ENCODE data around the gene RHBDL3.
"Not testable (repeated sequence)": the region's sequence is repeated elsewhere in the genome, so short reads cannot be mapped to it uniquely, and the experiment has no call there.

RHBDL3 gene

DNA sequence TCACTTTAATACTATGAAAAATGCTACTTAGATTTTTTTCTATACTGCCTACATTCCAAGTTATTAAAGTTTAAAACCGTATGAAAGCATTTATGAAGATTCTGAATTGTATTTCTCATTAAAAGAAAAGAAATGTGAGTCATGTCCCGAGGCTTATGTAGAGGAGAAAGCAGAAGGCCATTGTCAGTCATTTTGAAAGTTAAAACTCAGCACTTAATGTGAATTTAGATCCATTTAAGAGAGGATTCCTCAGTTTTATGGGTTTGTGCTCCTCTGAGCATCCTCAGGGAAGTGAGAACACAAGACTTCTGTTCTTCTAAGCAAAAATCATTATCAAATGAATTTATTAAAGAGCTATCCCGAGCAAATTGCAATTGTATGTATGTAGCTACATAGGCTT, 64.5 kb downstream of the RHBDL3 start:
- no peak for DNase-seq

DNA sequence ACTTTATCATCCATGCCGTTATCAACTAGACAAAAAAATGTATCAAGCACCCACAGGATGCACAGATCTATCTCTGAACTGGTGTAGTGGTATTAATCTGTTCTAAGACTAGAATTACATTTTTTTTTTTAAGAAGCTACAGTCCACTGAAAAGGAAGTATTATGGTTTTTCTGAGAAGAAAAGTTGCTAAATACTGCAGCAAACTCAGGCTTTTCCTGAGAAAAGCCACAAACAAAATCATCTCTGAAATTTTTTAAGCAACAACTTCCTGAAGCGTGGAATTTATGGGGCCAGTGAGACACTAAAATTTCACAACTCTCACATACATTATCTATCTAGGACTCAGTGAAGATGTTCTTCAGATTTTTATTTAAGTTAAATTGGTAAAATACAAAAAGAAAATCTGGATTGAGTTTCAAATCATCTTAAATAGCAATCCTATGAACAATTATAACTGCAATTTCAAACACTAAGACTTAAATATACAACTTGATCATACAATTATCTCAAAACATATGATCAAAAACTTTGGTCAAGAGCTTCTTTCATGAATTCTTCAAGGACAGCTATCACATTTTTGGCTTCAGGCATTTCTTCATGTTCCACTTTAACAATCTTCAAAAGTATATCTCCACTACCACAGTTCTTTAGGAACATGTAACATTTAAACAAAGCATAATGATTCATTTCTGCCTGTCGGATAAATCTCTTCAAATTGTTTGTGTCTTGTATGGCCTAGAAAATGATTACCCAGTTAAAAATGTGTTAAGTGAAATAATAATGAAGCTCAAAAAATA, 65.8 kb downstream of the RHBDL3 start:
- no peak for DNase-seq

DNA sequence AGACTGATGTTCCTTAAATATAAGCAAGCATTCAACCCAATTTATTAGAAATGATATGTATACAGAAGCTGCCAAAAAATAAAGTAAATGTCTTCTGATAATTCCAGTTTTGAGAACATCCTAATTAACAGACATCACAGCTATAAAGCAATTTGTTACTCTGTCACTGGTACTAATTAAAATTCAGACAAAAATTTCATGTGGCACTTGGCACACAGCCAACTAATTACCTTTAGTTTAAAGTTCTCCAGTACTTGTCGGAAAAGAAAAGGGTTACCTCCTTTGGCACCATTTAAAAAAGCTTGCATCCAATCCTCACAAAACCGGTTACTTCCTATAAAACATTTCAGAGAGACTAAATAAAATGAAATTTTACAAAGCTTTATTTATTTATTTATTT, 67.6 kb downstream of the RHBDL3 start:
- no peak for DNase-seq

- no peak for DNase-seq
Measured at GRCh38 chr17:32335046-32335445, 69.4 kb downstream of the RHBDL3 start.

GRCh38 chr17:32335687-32336086, 70.1 kb downstream of the RHBDL3 start:
- peak; percentile 79 for DNase-seq

- peak; percentile 29 for DNase-seq
Measured at GRCh38 chr17:32341141-32341856, 75.7 kb downstream of the RHBDL3 start.

GRCh38 chr17:32341857-32342602, 76.4 kb downstream of the RHBDL3 start, which contains the start of gene C17orf75:
TSS of gene C17orf75 (minus strand) at chr17:32342173. CDS start at chr17:32342139, 34 bp downstream.
- DNase-seq = peak; percentile 80

DNA sequence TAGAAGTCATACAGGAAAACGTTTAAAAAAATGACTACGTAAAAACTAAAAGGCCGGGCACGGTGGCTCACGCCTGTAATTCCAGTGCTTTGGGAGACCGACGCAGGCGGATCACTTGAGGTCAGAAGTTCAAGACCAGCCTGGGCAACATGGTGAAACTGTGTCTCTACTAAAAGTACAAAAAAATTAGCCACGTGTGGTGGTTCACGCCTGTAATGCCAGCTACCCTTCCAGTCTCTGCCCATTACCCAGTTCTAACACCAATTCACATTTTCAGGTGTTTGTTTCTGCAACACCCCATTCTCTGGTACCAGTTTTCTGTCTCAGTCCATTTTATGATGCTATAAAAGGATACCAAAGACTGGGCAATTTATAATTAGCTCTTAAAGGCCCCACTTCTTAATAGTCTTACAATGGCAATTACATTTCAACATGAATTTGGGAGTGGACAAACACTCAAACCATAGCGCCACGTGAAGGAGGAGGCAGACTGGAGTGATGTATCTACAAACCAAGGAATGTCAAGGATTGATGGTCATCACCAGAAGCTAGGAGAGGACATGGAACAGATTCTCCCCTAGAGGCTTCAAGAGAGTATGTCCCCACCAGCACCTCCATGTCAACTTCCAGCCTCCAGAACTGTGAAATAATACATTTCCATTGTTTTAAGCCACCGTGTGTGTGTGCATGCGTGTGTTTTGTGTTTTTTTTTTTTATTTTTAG, 77.1 kb downstream of the RHBDL3 start:
- no peak for DNase-seq

- no peak for DNase-seq
Measured at GRCh38 chr17:32345951-32346600, 80.4 kb downstream of the RHBDL3 start.

- DNase-seq = no peak
Measured at GRCh38 chr17:32348483-32348800, 82.8 kb downstream of the RHBDL3 start.

DNA sequence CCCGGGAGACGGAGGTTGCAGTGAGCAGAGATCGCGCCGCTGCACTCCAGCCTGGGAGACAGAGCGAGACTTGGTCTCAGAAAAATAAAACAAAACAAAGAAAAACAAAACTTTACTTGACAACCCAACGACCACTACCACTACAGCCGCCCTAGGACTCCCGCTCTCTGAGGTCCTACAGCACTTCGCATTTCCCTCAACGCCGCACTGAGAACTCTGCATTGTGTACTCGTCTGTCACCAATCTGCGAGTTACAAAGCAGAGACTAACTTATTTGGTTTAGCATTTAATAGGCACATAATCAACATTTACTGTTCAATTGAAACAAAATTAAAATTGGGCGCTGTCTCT, 83.8 kb downstream of the RHBDL3 start:
- DNase-seq = no peak

DNA sequence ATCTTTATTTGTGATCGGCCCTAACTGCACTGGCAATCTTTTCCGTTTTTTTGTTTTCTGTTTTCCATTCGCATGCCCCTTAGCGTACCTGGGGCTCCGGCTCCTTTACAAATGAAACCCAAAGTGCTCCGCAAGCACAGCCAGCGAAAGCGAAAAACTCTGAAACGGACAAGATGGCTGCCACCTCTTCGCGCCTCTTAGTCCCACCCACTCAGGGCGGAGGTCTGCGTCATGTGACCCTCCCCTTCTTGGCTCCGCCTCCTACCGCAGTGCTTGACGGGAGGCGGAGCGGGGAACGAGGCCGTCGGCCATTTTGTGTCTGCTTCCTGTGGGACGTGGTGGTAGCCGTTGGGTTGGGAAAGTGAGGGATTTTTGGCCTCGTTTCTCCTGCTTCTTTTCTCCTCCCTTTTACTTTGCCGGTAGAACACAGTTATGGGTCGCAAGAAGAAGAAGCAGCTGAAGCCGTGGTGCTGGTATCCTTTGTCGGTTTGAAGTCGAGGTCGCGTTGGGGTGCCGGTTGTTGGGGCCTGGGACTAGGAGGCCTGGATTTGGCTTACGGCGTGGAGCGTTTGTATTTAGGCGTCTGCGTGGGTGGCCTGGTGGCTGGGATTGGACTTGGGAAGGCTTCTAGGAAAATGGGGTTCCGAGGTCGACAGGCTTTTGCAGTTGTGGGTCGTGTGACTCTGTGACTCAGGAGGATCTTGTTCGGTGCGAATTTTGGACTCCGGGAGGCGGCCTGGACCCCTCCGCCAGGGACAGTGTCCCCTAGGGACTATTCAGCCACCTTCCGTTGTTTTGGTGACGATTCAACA, 84.4 kb downstream of the RHBDL3 start, which contains the start of gene ZNF207:
Gene ZNF207, plus strand, starts transcription at position 304 of the 812 bp plus-strand sequence. Its CDS starts 129 bp downstream, at position 433.
- peak; percentile 97 for DNase-seq

- DNase-seq = peak; percentile 67
Measured at GRCh38 chr17:32350666-32351418, 85.2 kb downstream of the RHBDL3 start.

DNA sequence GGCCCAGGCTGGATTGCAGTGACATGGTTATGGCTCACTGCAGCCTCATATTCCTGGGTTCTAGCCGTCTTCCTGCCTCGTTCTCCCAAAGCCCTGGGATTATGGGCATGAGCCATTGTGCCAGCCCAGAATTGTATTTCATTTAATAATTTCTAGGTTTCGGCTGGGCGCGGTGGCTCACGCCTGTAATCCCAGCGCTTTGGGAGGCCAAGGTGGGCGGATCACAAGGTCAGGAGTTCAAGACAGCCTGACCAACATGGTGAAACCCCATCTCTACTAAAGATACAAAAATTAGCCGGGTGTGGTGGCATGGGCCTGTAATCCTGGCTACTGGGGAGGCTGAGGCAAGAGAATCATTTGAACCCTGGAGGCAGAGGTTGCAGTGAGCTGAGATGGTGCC, 87.1 kb downstream of the RHBDL3 start:
- not testable (repeated sequence) for DNase-seq

- DNase-seq = no peak
Measured at GRCh38 chr17:32355649-32356377, 90.2 kb downstream of the RHBDL3 start.

- DNase-seq = no peak
Measured at GRCh38 chr17:32356378-32356743, 90.7 kb downstream of the RHBDL3 start.

DNA sequence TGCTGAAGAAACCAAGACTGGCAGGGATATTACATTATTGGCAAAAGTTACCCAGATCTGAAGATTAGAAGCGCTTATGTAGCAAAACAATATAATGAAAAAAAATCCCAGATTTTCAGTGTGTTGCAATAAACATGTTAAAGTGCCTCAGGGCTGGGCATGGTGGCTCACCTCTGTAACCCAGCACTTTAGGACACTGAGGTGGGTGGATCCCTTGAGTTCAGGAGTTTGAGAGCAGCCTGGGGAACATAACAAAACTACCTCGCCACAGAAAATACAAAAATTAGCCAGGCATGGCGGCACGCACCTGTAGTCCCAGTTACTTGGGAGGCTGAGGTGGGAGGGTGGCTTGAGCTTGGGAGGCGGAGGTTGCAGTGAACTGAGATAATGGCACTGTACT, 91.1 kb downstream of the RHBDL3 start:
- DNase-seq = no peak

DNA sequence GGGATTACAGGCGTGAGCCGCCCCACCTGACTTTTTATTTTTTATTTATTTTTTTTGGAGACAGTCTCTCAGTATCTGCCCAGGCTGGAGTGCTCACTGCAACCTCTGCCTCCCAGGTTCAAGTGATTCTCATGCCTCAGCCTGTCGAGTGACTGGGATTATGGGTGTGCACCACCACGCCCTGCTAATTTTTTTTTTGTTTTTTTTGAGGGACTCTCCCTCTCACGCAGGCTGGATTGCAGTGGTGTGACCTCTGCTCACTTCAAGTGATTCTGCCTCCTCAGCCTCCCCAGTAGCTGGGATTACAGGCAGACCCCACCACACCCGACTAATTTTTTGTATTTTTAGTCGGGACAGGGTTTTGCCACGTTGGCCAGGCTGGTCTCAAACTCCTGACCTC, 92.0 kb downstream of the RHBDL3 start:
- no peak for DNase-seq

DNA sequence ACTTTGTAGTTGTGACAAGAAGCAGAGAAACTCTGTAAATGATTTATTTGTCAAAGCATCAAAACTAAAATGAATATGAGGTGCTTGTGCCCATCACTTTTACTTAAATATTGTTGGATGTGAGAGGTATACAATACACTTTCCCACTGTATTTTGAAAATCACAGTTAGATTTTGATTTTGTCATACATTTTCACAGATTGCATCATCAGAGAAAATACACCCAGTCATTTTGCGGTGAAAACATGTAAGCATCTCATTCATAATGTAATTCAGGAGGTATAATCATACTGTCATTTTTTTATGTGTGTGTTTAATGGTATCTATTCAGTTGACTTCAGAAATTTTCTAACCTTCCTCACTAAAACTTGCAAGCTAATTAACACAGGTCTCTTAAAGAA, 95.6 kb downstream of the RHBDL3 start:
- no peak for DNase-seq

DNA sequence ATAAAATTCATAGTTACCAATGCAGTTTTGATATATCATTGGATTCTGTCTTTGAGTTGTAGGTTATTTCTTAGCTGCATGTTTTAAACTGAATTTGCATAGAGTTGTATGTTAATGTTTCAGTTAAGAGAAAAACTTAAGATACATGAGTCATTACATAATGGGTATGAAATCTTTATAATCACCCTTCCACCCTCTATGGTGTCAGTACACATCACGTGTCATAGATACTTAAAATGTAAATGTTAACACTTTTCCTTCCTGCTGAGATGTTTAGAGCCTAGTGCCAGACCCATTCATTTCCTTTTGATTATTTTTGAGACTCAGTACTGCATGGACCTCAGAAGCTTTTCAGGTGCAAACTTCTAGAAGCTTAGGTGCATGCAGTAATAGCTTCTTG, 104.8 kb downstream of the RHBDL3 start:
- no peak for DNase-seq

All from fibroblast of skin of scalp (primary cell).